ENCODE results near the gene TPP1. TPM values are rescaled to one million over a fixed set of nuclear protein-coding genes. Genes with fewer than 3 reads are reported as not detected.

Gene TPP1
- total and polyA plus RNA-seq, 10 of the 15 experiments (the other 5 are each of a cell fraction or from before 2014, with no cell fraction given): 7.5 to 64.6 (median 38.3) TPM

GRCh38 chr11:6565988-6566703, 53.1 kb downstream of the TPP1 start:
- SMC1A ChIA-PET (ENCODE audit: uncharacterized antibody, unreplicated experiment): no interaction called here

More at GRCh38 chr11:6565988-6566703, 53.1 kb downstream of the TPP1 start:
- Histone ChIP-seq H4K20me1 (ENCODE audit: control insufficient read depth, insufficient read depth) (no peaks in the 10 kb centered on the region), H3K27ac (ENCODE audit: control insufficient read depth, insufficient read depth) (no peak overlapping the region), H3K9ac (ENCODE audit: control insufficient read depth, insufficient read depth, low read length) (no peak overlapping the region), H3K9me3 (replicated peaks; ENCODE audit: control insufficient read depth, insufficient read depth, low read length) (no peaks in the 10 kb centered on the region), H3K4me3 (no peak overlapping the region), H3K4me2 (ENCODE audit: control insufficient read depth, insufficient read depth) (no peak overlapping the region), H3K27me3 (replicated peaks in 1 of 2; ENCODE audit: control insufficient read depth in 2 of 2, insufficient read depth in 2 of 2, low read length in 1 of 2) (no peaks in the 10 kb centered on the region), H2AFZ (ENCODE audit: control insufficient read depth, low read depth, low read length) (no peak overlapping the region), H3K36me3 (ENCODE audit: control insufficient read depth in 2 of 2, insufficient read depth in 2 of 2, low read length in 1 of 2) (peaks cover 0 to 1% of the 10 kb centered on the region in 2 experiments; a peak in 1 of 4 replicates), H3K79me2 (ENCODE audit: control insufficient read depth, insufficient read depth, low read length) (no peaks in the 10 kb centered on the region), H3K4me1 (ENCODE audit: control insufficient read depth, insufficient read depth, low read length) (no peaks in the 10 kb centered on the region)
- in situ Hi-C loops (cut with MboI): no loop called here
- BruUV-seq (replicated peaks): no TSS peak
- FAIRE-seq (no peak), ATAC-seq (no peak), DNase-seq (ENCODE audit: low read depth, low spot score) (no peak)
- ChIA-PET CTCF (no interaction called here), POLR2A (no interaction called here), RAD21 (ENCODE audit: unreplicated experiment) (no interaction called here)
- intact Hi-C loops (cut with micrococcal nuclease; ENCODE audit: unreplicated experiment): no loop called here
- WGBS (ENCODE audit: insufficient coverage, insufficient replicate concordance, low lambda C conversion rate, missing lambda C conversion rate): 88% methylated on average over 5 of the region's 5 CpGs
- TF ChIP-seq STAT1 (conservative IDR thresholded peaks at IDR 0.05) (no peak), JUNB (IDR thresholded peaks at IDR 0.05) (no peak), BACH1 (IDR thresholded peaks at IDR 0.05; ENCODE audit: borderline replicate concordance) (no peak), CUX1 (IDR thresholded peaks at IDR 0.05; ENCODE audit: insufficient replicate concordance, low read depth, low read length) (no peak), SMC3 (IDR thresholded peaks at IDR 0.05; ENCODE audit: borderline replicate concordance, low read length) (no peak), SREBF2 (IDR thresholded peaks at IDR 0.05; ENCODE audit: low read length) (no peak), E2F4 (IDR thresholded peaks at IDR 0.05; ENCODE audit: low read depth, low read length) (no peak)

Data from GM12878 (cell line).